ENCODE measurements around the gene BAD. TPM values are rescaled to one million over a fixed set of nuclear protein-coding genes. Genes with fewer than 3 reads are reported as not detected.

The BAD gene
- total RNA-seq, 1 donor from 2014 or later: 26.6 TPM

DNA sequence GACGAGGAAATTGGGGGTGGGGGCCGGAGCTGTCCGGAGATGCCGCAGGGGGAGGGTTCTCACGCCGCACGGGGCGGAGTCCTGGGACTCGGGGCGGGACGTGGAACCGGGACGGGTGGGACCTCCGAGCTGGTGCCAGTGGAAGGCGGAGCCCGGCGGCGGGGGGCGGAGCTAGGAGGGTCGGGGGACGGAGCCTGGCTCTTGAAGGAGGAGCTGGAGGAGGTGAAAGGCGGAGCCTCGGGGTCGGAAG lies 43.3 kb downstream of the BAD start:
- no peaks in the 10 kb centered on the region for H3K9me3 Mint-ChIP-seq
- ATAC-seq (ENCODE audit: low read depth) (peak; percentile 81), DNase-seq (peak; percentile 100)
- peak overlapping the region; percentile 91 for H3K4me3 Mint-ChIP-seq
- intact Hi-C loops (cut with micrococcal nuclease): loop anchor here (1.0 to 10.0 kb wide), 9 partner anchors 10 to 534 kb away; partner anchors contain the start of genes CCDC88B, ESRRA, GPR137 and OTUB1
- CTCF ChIA-PET: interaction anchor here (0.7 to 1.3 kb wide), 4 partner anchors 9 to 60 kb away, joined by 3 to 7 read pairs (median 3); partner anchors contain the start of gene STIP1
- peak overlapping the region; percentile 98 for H3K27ac Mint-ChIP-seq
- H3K27me3 Mint-ChIP-seq: no peaks in the 10 kb centered on the region
- TF ChIP-seq, protein P1, sequence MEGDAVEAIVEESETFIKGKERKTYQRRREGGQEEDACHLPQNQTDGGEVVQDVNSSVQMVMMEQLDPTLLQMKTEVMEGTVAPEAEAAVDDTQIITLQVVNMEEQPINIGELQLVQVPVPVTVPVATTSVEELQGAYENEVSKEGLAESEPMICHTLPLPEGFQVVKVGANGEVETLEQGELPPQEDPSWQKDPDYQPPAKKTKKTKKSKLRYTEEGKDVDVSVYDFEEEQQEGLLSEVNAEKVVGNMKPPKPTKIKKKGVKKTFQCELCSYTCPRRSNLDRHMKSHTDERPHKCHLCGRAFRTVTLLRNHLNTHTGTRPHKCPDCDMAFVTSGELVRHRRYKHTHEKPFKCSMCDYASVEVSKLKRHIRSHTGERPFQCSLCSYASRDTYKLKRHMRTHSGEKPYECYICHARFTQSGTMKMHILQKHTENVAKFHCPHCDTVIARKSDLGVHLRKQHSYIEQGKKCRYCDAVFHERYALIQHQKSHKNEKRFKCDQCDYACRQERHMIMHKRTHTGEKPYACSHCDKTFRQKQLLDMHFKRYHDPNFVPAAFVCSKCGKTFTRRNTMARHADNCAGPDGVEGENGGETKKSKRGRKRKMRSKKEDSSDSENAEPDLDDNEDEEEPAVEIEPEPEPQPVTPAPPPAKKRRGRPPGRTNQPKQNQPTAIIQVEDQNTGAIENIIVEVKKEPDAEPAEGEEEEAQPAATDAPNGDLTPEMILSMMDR (IDR thresholded peaks at IDR 0.05): no peak
- H3K4me1 Mint-ChIP-seq: peaks cover 74% of the 10 kb centered on the region
- peaks cover 54% of the 10 kb centered on the region for H3K36me3 Mint-ChIP-seq (ENCODE audit: low read depth)
- POLR2A ChIA-PET: interaction anchor here (0.5 to 8.7 kb wide), 24 partner anchors 9 to 1649 kb away, joined by 3 to 127 read pairs (median 8); partner anchors contain the start of genes BAD, CCDC88B, DNAJC4 and ESRRA

DNA sequence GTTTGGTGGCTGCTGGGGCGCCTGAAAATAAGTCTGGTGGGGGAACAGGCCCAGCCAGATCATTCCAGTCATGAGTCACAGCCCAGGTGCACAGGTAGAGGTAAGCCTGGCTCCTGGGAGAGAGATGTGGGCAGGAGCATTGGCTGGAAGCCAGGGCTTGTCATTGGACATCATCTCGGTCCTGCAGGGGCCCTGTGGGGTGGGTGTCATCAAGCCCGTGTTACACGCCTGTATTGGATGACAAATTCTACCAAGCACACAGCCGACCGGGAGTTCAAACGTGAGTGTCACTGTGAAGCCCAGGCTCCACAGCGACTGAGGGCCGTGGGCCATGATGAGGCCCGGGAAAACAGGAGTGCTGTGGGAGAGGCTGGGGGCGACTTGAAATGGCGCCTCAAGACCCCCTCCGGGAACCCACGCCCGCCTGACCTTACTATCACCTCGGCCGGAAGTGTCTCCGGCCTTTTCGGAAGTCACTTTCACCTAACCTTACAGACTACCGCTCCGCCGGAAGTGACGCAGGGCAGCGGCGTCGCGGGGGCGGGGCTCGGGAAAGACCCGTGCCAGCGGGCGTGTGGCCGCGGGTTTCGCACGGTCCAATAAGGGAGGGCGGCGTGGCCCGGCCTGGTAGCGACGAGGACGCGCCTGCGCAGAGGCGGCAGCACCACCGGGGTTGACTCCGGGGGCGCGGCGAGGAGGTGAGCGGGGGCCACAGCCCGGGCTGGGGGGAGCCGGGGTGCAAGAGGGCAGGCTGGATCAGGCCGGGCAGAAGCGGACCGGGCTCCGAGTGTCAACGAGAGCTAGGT lies 43.8 kb downstream of the BAD start, which contains the start of gene FKBP2:
Gene FKBP2 (plus strand): TSS at position 661 of the 806 bp plus-strand sequence. CDS start 1,293 bp downstream, outside the sequence.
- intact Hi-C loops (cut with micrococcal nuclease): loop anchor here (1.0 to 10.0 kb wide), 11 partner anchors 10 to 534 kb away; partner anchors contain the start of genes CCDC88B, DNAJC4, ESRRA and GPR137
- ChIA-PET POLR2A (interaction anchor here (0.5 to 8.7 kb wide), 28 partner anchors 9 to 1649 kb away, joined by 3 to 127 read pairs (median 7); partner anchors contain the start of genes BAD, CCDC88B, DNAJC4 and ESRRA), CTCF (interaction anchor here (0.7 to 1.3 kb wide), 4 partner anchors 10 to 60 kb away, joined by 3 to 7 read pairs (median 3); partner anchors contain the start of gene STIP1)
- no peaks in the 10 kb centered on the region for H3K9me3 Mint-ChIP-seq
- H3K27me3 Mint-ChIP-seq: no peaks in the 10 kb centered on the region
- ATAC-seq (ENCODE audit: low read depth) (peak; percentile 61), DNase-seq (peak; percentile 98)
- peak within 1 kb of the TSS; percentile 91 for H3K4me3 Mint-ChIP-seq
- peaks cover 75% of the 10 kb centered on the region for H3K4me1 Mint-ChIP-seq
- peak within 1 kb of the TSS; percentile 98 for H3K27ac Mint-ChIP-seq
- TF ChIP-seq, protein P1 (IDR thresholded peaks at IDR 0.05): no peak
- peaks cover 50% of the 10 kb centered on the region for H3K36me3 Mint-ChIP-seq (ENCODE audit: low read depth)

DNA sequence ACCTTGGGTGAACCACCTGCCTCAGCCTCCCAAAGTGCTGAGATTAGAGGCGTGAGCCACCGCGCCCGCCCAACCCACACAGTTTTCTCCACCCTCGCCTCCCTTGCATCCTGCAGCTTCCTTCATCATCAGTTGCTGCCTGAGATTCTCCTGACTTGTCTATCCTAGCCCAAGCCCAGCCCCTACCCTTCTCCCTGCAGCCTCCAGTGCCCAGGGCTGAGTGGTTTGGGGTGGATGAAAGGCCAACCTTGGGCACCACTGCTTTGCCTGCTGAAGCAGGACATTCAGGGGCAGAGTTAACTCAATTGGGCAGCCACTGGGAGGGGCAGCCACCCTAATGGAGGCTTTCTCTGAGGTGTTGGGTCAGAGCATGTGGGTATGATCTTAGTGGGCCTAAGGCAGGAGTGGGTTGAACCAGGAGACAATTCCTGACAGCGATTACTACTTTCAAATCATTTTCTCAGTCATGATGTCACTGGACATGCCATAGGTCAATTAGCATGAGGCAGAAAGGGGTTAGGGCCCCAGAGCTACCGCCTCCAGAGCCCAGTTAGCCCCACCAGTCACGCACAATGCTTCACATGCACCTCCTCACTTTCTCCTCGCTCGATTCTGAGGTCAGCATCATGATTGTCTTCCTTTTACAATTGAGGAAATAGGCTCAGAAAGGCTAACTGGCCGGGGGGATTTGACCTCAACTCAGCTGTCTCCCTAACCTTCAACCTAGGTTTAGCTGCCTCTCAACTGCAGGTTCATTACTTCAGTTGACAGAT lies 44.6 kb downstream of the BAD start:
- no peak for ATAC-seq (ENCODE audit: low read depth)

DNA sequence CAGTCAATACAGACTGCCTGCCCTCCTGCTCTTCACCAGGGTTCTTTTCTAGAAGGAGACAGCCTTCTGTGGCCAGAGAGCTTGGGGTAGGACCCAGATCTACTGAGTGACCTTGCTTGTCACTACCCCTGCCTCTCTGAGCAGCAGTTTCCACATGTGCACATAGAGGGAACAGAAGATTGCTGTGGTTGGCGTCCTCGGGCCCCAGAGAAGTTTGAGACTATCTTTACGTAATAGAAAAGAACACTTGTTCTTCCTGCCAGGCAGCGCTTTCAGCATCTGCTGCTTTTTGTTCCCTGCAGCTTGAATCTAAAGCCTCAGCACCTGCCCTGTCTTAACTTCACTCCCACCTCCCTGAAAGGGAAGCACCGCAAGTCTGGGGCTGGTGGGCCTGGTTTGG lies 45.5 kb downstream of the BAD start:
- DNase-seq (no peak), ATAC-seq (ENCODE audit: low read depth) (no peak)
- H3K27ac Mint-ChIP-seq: peak overlapping the region; percentile 98
- intact Hi-C loops (cut with micrococcal nuclease): no loop called here
- TF ChIP-seq, protein P1 (IDR thresholded peaks at IDR 0.05): no peak
- ChIA-PET POLR2A (interaction anchor here (0.6 to 5.9 kb wide), 4 partner anchors 8 to 24 kb away, joined by 4 to 60 read pairs (median 13); partner anchors contain the start of genes DNAJC4, NUDT22 and TRPT1), CTCF (no interaction called here)
- no peaks in the 10 kb centered on the region for H3K9me3 Mint-ChIP-seq
- peaks cover 52% of the 10 kb centered on the region for H3K36me3 Mint-ChIP-seq (ENCODE audit: low read depth)
- H3K4me1 Mint-ChIP-seq: peaks cover 74% of the 10 kb centered on the region
- no peak overlapping the region for H3K4me3 Mint-ChIP-seq
- no peaks in the 10 kb centered on the region for H3K27me3 Mint-ChIP-seq

More for the DNA sequence above, 44.6 kb downstream of the BAD start:
- Mint-ChIP-seq H3K4me3 (peak overlapping the region; percentile 91), H3K9me3 (no peaks in the 10 kb centered on the region), H3K27me3 (no peaks in the 10 kb centered on the region), H3K27ac (peak overlapping the region; percentile 98), H3K4me1 (peaks cover 76% of the 10 kb centered on the region), H3K36me3 (ENCODE audit: low read depth) (peaks cover 56% of the 10 kb centered on the region)
- CTCF ChIA-PET: no interaction called here
- TF ChIP-seq, protein P1 (IDR thresholded peaks at IDR 0.05): no peak
- intact Hi-C loops (cut with micrococcal nuclease): loop anchor here (1.0 to 10.0 kb wide), 6 partner anchors 10 to 535 kb away; partner anchors contain the start of genes CCDC88B, DNAJC4, NUDT22 and OTUB1
- POLR2A ChIA-PET: interaction anchor here (0.6 to 8.7 kb wide), 11 partner anchors 9 to 1317 kb away, joined by 3 to 127 read pairs (median 11); partner anchors contain the start of genes DNAJC4, ESRRA, FERMT3 and NUDT22
- DNase-seq: no peak

All from activated B cell treated with CpG ODN at 0.5 μM for 24 hours (primary cell).